Measurements from ENCODE around the gene ITGBL1.

Gene ITGBL1

DNA sequence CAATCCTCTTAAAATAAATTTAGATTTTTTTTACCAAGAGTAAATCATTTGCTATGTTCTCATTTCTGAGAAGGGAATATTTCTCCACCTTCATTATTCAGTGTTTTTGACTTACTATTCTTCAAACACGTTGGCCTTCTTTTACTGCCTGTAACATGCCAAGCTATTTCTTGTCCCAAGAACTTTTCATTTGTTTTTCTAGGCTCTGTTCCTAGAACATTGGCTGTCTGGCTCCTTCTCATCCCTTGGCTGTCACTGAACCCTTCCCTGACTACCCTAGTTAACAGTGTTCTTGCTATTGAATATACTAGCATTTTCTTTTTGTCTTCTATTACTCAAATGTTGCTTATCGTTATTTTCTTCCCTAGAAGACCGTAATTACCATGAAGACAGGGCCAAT is 248.1 kb downstream of the ITGBL1 start:
- DNase-seq (ENCODE audit: low spot score) = peak; percentile 11

DNA sequence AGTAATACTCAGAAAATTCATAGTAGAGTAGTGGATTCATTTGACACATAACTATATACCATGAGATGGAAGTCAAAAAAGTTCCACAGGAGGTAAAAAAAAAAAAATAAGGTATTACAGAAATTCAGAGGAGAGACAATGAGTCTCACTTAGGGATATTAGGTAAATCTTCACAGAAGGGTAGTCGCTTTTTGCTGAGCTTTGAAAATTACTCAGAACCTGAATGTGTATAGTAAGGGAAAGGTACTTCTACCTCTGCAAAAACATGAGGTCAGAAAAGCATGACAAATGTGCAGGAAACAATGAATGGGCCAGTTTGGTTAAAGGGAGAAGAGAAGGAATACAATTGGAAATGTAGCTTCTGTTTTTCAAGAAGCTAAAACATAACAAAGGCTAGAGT is 250.6 kb downstream of the ITGBL1 start:
- DNase-seq (ENCODE audit: low spot score) = no peak

DNA sequence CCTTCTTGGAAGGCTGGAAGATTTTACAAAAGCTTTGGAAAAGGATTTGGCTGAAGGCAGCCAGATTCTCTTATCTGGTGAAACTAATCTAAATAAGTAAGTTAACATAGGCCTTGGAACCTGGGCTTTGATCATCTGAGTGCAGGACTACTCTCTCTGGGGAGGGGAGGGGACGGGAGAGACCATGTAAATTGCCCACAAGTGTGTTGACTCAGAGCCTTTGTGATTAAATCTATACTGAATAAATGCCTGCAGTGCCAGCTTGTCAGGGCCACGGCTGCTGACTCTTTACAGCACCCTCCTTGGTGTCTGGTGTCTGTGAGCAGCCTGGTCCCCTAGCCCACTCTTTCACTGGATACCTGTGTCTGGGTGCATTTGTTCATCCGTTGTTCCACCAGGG is 251.4 kb downstream of the ITGBL1 start:
- DNase-seq (ENCODE audit: low spot score) = no peak

DNA sequence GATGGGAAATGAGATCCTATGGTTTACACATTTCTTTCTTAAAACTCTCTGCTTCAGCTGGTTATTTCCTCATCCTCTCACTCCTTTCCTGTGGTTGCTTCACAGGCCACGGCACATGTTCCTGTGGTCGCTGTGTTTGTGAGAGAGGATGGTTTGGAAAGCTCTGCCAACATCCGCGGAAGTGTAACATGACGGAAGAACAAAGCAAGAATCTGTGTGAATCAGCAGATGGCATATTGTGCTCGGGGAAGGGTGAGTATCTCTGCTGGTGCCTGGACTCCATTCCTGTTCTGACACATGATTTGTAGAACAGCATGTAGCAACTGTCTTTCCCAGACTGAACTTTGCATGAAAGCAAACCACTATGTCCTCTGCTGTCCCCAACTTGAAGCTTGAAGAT is 254.2 kb downstream of the ITGBL1 start:
- DNase-seq (ENCODE audit: low spot score) = peak; percentile 87

DNA sequence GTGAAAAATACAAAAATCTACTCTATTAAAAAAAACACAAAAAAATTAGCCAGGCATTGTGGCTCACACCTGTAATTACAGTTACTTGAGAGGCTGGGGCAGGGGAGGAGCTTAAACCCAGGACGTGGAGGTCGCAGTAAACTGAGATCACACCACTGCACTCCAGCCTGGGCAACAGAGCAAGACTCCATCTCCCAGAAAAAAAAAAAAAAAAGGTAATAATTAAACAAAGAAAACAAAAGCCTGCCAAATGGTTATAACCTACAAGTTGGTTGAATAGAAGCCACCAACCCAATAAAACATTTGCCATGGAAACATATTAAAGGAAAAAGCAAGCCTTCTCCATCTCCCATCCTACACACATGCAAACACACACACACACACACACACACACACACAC is 255.2 kb downstream of the ITGBL1 start:
- DNase-seq (ENCODE audit: low spot score) = no peak

DNA sequence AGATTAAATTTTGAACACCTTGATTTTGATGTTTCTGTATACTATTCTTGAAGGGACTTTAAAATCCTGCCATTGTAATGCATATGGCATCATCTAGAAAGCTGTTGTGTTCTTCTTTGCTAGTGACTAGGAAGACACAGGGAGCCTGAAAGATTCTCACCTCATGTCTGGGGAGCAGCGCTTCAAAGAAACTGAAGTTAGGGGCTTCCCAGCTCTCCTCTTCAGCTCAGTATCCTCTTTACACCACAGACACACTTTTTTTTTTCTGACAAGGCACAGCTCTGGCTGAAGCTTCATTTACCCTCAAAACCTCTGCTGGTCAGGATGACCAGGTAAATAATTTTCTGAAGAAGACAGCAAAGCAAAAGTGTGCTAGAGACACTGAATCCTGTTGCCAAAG is 255.6 kb downstream of the ITGBL1 start:
- DNase-seq (ENCODE audit: low spot score) = no peak

DNA sequence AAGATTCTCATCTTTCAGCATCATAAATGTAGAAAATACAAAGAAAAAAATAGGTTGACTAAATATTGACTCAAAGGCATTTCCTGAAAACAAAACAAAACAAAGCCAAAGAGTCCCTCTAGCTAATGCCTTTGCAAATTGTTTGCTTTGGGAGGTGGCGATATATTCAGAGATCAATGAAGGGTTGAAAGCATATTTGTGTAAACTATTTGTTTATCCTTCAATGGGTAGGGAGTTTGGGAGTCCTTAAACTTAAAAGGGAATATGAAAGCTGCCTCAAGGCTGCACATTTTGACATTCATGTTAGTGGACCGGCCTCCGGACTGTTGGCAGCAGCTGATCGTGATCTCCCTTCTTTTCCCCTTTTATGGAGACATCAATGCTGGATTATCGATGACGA is 257.5 kb downstream of the ITGBL1 start:
- DNase-seq (ENCODE audit: low spot score) = no peak

DNA sequence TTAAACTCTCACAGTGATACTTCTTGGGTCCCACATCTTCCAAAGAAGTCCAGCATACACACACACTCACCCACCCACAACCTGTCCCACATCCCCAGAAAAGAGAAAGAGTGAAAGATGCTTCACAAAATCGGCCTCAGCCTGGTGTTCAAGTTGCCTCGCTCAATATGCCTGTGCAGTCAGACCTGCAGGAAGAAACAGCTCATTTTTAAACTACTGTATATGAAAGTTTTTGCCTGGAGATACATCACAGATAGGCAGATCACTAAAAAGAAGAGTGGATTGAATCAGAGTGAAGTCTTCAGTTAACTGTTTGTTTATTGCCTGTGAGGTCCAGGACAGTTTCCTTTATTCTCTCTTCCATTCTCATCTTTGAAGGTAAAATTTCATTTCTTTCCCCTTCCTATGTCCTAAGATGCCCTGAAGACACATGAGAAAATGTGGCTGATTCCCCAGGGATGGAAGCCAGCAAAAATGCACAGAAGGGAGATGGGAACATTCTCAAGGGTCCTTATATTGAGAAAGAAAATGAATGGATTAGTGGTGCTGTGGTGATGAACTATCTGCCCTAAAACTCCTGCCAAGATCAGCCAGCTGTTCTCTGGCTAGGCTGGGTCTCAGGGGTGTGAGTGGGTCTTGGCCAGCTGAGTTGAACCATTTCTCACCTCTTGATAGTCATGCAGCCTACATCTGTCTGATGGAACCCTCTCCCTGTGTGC is 259.0 kb downstream of the ITGBL1 start:
- DNase-seq (ENCODE audit: low spot score) = no peak

DNA sequence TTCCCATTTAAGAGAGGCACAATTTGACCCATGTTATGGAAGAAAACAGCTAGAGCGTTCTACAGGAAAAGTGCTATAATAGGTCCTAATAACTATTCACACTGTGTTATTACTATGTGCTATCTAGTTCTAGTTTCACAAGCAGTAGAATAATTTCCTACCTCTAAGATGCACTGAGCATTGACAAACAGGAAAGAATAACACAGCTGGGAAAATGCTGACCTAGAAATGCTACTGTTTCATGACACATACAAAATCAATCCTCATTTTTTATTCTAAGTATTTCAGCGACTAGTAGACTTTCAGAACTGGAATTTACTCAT is 259.5 kb downstream of the ITGBL1 start:
- no peak for DNase-seq (ENCODE audit: low spot score)

DNA sequence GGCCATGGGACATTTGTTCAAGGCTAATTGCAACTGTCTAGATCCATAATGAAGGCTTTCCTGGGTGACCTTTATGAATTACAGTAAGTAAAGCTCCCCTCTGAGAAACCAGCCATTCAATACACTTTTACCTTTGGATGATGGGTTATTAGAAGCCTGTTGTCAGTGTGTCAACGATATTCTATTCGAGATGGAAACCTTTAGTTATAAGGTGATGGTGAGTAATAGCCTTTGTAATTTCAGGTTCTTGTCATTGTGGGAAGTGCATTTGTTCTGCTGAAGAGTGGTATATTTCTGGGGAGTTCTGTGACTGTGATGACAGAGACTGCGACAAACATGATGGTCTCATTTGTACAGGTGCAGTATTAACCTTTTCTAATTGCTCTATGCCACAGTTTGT is 261.7 kb downstream of the ITGBL1 start:
- DNase-seq (ENCODE audit: low spot score) = no peak

DNA sequence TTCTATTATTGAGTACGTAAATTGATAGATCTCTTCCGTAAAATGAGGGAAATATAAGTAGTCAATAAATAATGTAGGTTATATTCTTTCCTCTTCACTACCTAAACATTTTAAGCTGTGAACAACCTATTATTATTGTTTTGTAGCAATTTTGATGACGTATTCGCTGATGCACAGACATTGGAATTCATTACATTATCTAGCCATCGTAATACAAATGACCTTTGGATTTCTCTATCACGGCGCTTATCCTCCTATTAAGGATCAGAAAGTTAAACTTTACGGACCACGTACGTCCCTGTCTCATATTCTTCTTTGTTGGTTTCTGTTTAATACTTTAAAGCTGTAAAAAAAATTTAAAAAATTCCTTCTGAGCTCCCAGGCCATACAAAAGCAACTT is 264.9 kb downstream of the ITGBL1 start:
- no peak for DNase-seq (ENCODE audit: low spot score)

DNA sequence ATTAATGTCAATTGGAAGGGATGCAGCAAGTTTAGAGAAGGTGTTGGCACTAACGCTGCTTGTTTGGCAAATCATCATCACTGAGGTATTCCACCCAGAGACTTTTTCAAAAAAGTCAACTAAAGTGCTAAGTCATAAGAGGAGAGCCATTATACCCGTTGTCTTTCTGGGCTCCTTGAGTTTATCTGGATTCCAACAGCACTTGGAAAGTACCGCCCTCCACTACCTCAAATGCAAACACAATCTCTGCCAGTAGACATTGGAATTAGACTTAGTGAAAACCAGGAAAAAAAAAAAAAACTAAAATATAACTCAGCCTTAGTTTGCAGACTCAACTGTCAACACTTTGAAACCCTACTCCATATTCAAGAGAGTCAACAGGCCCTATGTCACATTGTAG is 266.0 kb downstream of the ITGBL1 start:
- no peak for DNase-seq (ENCODE audit: low spot score)

DNA sequence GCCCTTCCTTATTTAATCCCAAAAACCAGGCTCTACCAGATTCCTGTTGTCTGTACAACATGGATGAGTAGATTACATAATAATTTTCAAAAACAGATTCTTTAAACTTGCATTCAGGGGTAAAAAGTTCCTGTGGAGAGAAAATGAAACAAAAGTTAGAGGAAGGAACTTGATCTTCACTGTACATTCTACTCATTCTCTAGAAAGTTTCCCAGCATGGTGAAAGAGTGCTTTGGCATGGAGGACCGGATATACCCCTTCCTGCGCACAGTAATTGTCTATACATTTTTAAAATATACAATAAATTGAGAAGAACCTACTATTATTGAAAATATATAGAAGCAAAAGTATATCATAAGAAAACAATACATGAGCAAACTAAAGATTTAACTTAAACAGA is 274.2 kb downstream of the ITGBL1 start:
- DNase-seq (ENCODE audit: low spot score) = no peak

DNA sequence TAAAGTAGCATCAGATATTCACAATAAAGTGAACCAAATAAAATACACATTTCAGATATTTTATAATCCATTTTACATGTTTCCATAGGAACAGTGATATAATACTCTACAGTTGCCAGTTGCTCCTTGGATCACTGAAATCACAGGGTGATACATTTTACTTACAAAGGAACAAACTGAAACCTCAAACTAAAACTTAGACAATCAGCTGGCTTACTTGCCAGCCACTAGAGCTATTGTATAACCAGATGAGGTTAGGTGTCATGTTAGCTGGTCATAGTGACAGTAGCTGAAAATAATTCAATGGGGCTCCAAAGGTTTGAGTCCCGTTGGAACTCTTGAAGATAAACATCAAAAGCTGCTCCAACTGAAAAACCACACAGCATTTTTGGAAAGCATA is 274.6 kb downstream of the ITGBL1 start:
- no peak for DNase-seq (ENCODE audit: low spot score)

DNA sequence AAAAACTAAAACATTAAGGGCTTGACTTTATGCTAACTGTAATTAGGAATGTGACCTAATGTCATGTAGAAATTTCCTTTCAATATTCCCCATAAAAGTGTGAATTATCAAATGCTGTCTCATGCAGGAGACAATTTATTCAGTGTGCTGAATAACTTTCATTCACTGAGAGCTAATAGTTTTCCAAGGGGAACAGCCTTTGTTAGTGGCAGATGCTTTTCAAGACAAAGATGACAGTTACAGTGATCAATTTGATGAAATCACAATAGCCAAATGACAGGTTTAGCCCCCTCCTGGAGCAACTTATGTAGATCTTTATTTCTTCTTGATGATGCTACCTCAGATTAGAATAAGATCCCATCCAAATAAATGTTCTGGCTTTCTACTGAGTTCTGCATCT is 275.5 kb downstream of the ITGBL1 start:
- no peak for DNase-seq (ENCODE audit: low spot score)

DNA sequence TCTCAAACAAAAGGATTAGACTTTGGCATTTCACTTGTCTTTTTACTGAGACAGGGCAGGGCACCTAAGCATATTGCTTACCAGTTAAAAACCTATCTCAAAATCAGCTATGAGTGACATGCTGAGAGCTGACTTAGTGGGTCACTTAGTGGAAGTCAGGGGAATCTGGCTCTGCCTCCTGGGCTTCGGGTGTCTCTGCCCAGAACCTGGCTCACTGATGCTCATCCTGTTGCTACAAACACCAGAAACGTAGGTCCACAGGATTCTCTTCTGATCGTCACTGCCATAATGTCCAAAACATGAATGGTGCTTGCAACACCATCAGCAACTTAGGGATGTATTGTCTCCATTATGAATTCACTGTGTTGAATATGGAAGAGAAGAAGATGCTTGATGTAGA is 276.1 kb downstream of the ITGBL1 start:
- DNase-seq (ENCODE audit: low spot score) = no peak

DNA sequence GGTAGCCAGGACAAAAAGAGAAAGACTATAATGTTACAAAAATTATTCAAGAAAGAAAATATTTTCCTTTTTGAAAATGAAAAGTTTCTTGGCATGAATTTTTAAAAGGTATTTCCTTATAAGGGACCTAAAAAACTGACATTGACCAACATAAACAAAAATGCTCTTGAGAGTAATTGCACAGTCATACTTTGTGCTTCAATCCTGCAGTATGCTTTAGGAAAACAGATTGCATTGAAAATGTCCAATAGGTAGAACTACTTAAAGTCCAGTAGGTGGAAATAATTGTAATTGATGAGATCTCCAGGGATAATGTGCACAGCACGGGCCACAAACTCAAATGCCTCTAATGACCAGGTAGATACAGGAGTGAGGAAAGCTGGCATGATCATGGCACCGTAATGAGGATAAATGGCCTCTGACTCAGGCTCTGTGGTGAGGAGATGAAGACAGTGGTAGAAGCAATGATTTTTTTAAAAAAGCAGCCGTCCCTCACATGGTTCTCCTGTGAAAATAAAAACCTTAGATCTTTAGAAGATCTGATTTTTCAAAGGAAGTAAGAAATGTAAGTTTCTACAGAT is 278.0 kb downstream of the ITGBL1 start:
- no peak for DNase-seq (ENCODE audit: low spot score)

DNA sequence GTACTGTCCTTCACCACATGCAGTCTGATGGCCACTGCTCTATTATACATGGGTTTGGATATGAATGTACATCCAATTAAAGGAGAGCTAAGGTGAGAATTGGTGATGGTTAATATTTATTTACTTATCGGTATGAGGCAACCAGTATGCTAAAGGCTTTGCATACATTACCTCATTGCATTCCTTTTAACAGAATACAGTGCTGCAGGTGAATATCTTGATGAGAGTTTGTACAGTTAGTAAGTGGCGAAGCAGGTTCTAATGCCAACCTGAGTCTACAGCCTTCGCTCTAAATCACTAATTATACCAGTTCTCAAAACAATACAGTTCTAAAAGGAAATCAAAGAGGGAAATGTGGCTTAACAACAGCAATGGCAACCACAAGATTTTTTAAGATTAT is 284.1 kb downstream of the ITGBL1 start:
- DNase-seq (ENCODE audit: low spot score) = no peak

DNA sequence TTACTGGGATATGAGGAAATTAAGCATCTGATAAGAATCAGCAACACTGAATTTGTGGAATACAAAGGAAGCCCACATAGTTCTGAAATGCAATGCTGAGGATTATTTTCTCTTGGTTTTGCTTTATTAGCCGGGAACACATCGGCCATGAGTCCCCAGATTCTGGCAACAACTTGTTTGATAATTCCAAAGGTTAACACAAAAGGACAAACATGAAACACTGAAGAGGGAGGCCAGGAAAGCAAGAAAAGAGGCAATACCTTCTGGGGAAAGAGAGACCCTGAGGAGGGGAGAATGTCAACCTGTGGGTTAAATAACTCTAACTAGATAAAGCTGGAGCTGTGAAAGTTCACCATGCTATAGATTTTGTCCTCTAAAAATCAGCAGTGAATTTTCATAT is 285.9 kb downstream of the ITGBL1 start:
- DNase-seq (ENCODE audit: low spot score) = no peak

DNA sequence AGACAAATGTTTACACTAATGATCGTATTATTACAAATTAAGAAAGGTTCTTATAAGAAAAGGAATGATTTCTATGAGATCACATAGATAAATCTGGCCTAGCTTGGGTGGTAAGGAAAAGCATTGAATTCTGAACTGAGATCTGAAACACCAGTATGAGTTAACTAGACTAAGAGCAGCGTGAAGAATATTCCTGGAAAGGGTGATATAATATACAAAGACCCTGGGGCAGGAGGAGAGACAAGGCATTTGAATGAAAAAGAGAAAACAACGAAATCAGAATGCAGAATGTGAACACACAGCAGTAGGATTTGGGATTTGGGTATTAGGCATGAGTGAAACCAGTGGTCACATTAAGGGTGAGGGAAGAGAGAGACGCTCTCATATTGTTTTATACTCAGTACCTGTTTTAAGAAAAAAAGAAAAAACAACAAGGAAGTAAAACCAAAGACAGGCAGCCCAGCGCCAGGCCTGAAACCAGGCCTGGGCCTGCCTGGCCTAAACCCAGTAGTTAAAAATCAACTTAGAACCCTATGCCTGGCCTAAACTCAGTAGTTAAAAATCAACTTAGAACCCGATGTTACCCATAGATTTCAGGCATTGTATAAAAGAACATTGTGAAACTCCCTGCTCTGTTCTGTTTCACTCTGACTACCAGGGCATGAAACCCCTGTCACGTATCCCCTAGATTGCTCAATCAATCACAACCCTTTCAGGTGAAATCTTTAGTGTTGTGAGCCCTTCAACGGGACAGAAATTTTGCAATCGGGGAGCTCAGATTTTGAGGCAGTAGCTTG is 287.1 kb downstream of the ITGBL1 start:
- DNase-seq (ENCODE audit: low spot score) = no peak

DNA sequence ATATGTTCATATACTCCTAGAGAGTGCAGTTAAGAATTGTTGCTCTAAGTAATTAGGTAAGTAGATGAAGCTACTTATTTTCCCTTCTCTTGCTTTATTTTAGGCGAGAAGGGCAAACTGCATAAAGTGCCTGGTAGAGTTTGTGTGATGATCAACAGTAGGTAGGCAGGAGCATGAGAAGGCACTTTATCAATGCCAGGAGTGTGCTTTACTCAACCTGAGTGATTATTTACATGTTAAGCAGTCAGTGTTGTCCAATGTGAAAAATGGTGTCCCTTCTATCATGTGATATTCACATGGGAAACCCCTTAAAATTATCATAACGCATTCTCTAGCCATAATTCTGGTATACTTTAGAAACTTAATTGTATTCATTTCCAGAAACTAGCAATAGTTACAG is 294.0 kb downstream of the ITGBL1 start:
- no peak for DNase-seq (ENCODE audit: low spot score)

DNA sequence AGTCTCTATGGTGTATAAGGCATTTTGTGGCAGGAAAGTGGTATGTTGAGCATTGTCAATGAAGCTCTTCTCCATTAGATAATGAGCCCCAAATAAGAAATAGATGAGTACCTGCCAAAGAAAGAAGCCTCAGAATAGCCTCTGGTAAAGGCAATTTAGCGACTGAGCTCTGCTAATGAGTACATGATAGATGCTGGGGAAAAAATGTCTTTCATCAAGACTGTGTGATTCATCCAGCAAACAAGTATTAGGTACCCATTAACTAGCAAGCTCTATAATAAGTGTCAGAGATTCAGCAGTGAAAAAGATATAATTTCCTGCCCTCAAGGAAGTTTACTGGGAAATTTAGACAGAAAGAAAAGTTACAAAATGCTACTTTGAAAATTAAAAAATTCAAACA is 294.6 kb downstream of the ITGBL1 start:
- DNase-seq (ENCODE audit: low spot score) = no peak

DNA sequence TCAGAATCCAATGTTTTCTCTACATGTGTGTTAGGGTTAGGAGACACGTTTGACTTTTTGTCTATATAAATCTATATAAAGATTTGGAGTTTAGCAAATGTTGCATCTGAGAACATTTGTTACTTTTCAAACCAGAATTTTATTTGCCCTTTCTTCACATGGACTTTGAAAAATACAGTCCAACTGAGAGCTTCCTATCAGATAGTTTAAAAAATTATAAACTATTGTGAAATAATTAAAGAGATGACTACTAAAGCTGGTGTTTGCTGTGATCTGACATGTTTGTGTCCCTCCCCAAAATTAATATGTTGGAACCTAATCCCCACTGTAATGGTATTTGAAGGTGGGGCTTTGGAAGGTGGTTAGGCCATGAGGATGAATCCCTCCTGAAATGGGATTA is 297.1 kb downstream of the ITGBL1 start:
- no peak for DNase-seq (ENCODE audit: low spot score)

DNA sequence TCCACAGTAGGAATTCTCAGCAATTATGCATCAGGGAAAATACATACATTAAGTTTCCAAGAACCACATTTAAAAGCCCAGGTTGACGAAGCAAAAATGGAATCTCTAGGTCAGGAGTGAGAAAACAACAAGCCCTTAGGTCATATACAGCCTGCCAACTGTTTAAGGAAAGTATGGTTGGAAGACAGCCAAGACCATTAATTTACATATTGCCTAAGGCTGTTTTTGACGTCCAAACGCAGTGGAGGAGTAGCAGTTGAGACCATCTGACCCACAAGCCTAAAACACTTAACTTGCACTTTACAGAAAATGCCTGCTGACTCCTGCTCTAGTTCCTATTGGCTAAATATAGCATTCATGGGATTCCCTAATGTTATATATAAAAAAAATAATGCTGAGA is 299.0 kb downstream of the ITGBL1 start:
- no peak for DNase-seq (ENCODE audit: low spot score)

Measured in GM03348 (cell line).